ENCODE measurements around the gene PIGU. TPM values are rescaled to one million over a fixed set of nuclear protein-coding genes. Genes with fewer than 3 reads are reported as not detected.

PIGU gene
- total RNA-seq, 1 experiment from 2014 or later, result 32.8 TPM

DNA sequence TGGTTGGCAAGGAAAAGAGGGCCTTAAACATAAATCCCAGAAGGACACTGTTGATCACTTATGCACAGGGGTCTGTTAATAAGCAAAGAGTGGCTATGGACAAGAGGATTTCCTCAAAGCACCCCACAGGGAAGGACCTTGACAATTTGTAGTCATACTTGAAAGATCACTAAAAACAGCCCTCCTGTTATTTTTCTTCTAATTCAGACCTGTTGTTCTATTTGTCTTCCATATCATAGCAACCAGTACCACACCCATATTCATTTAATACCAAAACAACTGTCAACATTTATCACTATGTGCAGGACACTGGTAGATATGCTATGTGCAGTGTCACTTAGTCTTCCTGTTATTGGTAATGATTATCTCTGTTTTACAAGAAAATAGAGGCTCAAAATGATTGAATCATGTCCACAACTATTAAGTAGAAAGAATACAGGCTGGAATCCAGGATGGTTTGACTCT lies 163.9 kb downstream of the PIGU start:
- Histone ChIP-seq H2BK15ac (ENCODE audit: low read depth, low read length) (no peak overlapping the region), H2BK120ac (ENCODE audit: low read depth, low read length, poor library complexity, severe bottlenecking) (no peak overlapping the region), H3K79me2 (ENCODE audit: insufficient read depth, low read length) (peaks cover 2% of the 10 kb centered on the region; the same call in 1 of the 2 replicates), H3K27me3 (ENCODE audit: insufficient read depth, low read length) (no peaks in the 10 kb centered on the region), H3K9me3 (ENCODE audit: control insufficient read depth, low read depth, low read length) (no peaks in the 10 kb centered on the region), H4K8ac (replicated peaks; ENCODE audit: insufficient read length, low read depth, low read length) (no peak overlapping the region), H2BK5ac (ENCODE audit: insufficient read length, low read length) (no peak overlapping the region), H4K5ac (ENCODE audit: insufficient read length, low read depth, low read length) (no peak overlapping the region), H3K18ac (ENCODE audit: insufficient read length, low read depth, low read length) (no peak overlapping the region), H3K79me1 (ENCODE audit: insufficient read depth, low read depth, low read length, poor library complexity, severe bottlenecking) (no peaks in the 10 kb centered on the region), H3K14ac (ENCODE audit: insufficient read depth, low read length) (no peak overlapping the region), H3T11ph (ENCODE audit: low read length) (no peak overlapping the region), H2AFZ (ENCODE audit: low read length) (no peak overlapping the region), H3K9ac (ENCODE audit: extremely low read depth, insufficient read length, low read length) (no peak overlapping the region), H3K4ac (ENCODE audit: low read depth, low read length) (no peak overlapping the region), H3K4me1 (ENCODE audit: insufficient read depth, low read length) (no peaks in the 10 kb centered on the region), H3K4me2 (ENCODE audit: insufficient read depth, insufficient read length, low read length) (no peak overlapping the region), H3K23ac (ENCODE audit: insufficient read length, low read depth, low read length) (no peak overlapping the region), H2BK20ac (ENCODE audit: low read depth, low read length, poor library complexity, severe bottlenecking) (no peak overlapping the region), H4K20me1 (ENCODE audit: control insufficient read depth, insufficient read depth, insufficient read length) (no peaks in the 10 kb centered on the region), H3K23me2 (ENCODE audit: insufficient read length, low read depth, low read length, poor library complexity, severe bottlenecking) (peaks cover 7% of the 10 kb centered on the region), H3K27ac (ENCODE audit: insufficient read length, low read depth, low read length) (no peak overlapping the region), H2AK5ac (ENCODE audit: insufficient read length, low read length) (no peak overlapping the region), H2BK12ac (ENCODE audit: insufficient read length, low read depth, low read length) (no peak overlapping the region), H3K56ac (ENCODE audit: insufficient read length, low read depth, low read length) (no peak overlapping the region), H4K91ac (ENCODE audit: insufficient read length, low read depth, low read length) (no peak overlapping the region)
- Mint-ChIP-seq H3K27me3 (ENCODE audit: low read depth) (peaks cover 2% of the 10 kb centered on the region; the same call in 1 of the 2 replicates), H3K4me3 (no peak overlapping the region), H3K27ac (0 out of 7 replicates have a peak overlapping the region, but pooled peaks of 1 of the 3 experiments have one; percentile 4), H3K9me3 (no peaks in the 10 kb centered on the region; a peak in 1 of 5 replicates), H3K36me3 (ENCODE audit: insufficient read depth in 1 of 3, low read depth in 3 of 3) (peaks cover 0 to 22% (median 7%) of the 10 kb centered on the region in 3 experiments; a peak in 4 of 7 replicates), H3K4me1 (peaks cover 13 to 15% of the 10 kb centered on the region in 2 experiments)
- TF ChIP-seq, protein P1, sequence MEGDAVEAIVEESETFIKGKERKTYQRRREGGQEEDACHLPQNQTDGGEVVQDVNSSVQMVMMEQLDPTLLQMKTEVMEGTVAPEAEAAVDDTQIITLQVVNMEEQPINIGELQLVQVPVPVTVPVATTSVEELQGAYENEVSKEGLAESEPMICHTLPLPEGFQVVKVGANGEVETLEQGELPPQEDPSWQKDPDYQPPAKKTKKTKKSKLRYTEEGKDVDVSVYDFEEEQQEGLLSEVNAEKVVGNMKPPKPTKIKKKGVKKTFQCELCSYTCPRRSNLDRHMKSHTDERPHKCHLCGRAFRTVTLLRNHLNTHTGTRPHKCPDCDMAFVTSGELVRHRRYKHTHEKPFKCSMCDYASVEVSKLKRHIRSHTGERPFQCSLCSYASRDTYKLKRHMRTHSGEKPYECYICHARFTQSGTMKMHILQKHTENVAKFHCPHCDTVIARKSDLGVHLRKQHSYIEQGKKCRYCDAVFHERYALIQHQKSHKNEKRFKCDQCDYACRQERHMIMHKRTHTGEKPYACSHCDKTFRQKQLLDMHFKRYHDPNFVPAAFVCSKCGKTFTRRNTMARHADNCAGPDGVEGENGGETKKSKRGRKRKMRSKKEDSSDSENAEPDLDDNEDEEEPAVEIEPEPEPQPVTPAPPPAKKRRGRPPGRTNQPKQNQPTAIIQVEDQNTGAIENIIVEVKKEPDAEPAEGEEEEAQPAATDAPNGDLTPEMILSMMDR (conservative IDR thresholded peaks at IDR 0.05), result no peak
- DNase-seq, result no peak
